SK-N-SH (cell line): Measurements from ENCODE around the gene RILPL1. TPM values are rescaled to one million over a fixed set of nuclear protein-coding genes. Genes with fewer than 3 reads are reported as not detected.

Experiments used
- CTCF ChIA-PET: fragments of 300-600, 350-600 bp; formaldehyde crosslinking; extraction: SDS; loops from one replicate; lab custom pipeline; 2021; lab: Yijun Ruan, JAX
- POLR2A ChIA-PET: fragments of 350-600 bp; sonication (Branson Sonifier 250); formaldehyde crosslinking; extraction: SDS; loops from one replicate; lab custom pipeline; 2020; ENCODE audit warnings: antibody characterized with exemption, inconsistent platforms; lab: Yijun Ruan, JAX
- DNase-seq: peaks from one replicate; pipeline ENCODE4 v3.0.0; 2012
- H2AFZ ChIP-seq: fragments of 200-600 bp; sonication (generic); 2 replicates; pipeline ENCODE4 v1.8.1; 2016; ENCODE audit warnings: antibody characterized with exemption, mild to moderate bottlenecking, low read depth
- H3F3A ChIP-seq: fragments of 200-600 bp; sonication (generic); replicated peaks from 2 replicates; pipeline ENCODE3; 2016; ENCODE audit warnings: antibody characterized with exemption, mild to moderate bottlenecking; ENCODE audit not compliant: insufficient read depth
- H3K27ac ChIP-seq, 2 experiments: fragments of 200-500 bp in 1 of 2; fragments of 200-600 bp in 1 of 2; sonication (Bioruptor generic) in 1 of 2; sonication (generic), shearing (Covaris generic) in 1 of 2; 2 replicates each; pipeline versions ENCODE4 v1.5.1 to v1.6.1; 2014 to 2016; ENCODE audit warnings: low read depth in 2 of 2, inconsistent platforms in 1 of 2, low read length in 1 of 2, mild to moderate bottlenecking in 1 of 2, mixed read lengths in 1 of 2
- H3K27me3 ChIP-seq: fragments of 200-600 bp; sonication (generic), shearing (Covaris generic); 2 replicates; pipeline ENCODE4 v1.6.1; 2016; ENCODE audit warnings: mixed run types; ENCODE audit not compliant: insufficient read depth
- H3K36me3 ChIP-seq, 2 experiments: fragments of 200-500 bp in 1 of 2; fragments of 200-600 bp in 1 of 2; sonication (Bioruptor generic) in 1 of 2; sonication (generic) in 1 of 2; replicated peaks in 1 of 2; 2 replicates each; pipeline versions ENCODE3 to v1.5.1; 2014 to 2016; ENCODE audit warnings: low read length in 1 of 2, mild to moderate bottlenecking in 1 of 2; ENCODE audit not compliant: insufficient read depth in 2 of 2, control insufficient read depth in 1 of 2
- H3K4me1 ChIP-seq, 2 experiments: fragments of 200-500 bp in 1 of 2; fragments of 200-600 bp in 1 of 2; sonication (Bioruptor generic) in 1 of 2; sonication (generic), shearing (Covaris generic) in 1 of 2; 2 replicates each; pipeline versions ENCODE4 v1.5.1 to v1.6.1; 2014 to 2016; ENCODE audit warnings: low read depth in 1 of 2, low read length in 1 of 2, mixed run types in 1 of 2; ENCODE audit not compliant: insufficient read depth in 2 of 2, control insufficient read depth in 1 of 2
- H3K4me2 ChIP-seq: fragments of 200-600 bp; sonication (generic), shearing (Covaris generic); 2 replicates; pipeline ENCODE4 v1.6.1; 2017; ENCODE audit warnings: mixed run types
- H3K4me3 ChIP-seq, 2 experiments: fragments of 200-500 bp in 1 of 2; fragments of 200-600 bp in 1 of 2; sonication (Bioruptor generic) in 1 of 2; sonication (generic), shearing (Covaris generic) in 1 of 2; 2 replicates each; pipeline versions ENCODE4 v1.5.1 to v1.8.1; 2014 to 2016; ENCODE audit warnings: low read depth in 2 of 2, inconsistent platforms in 1 of 2, low read length in 1 of 2, mild to moderate bottlenecking in 1 of 2, mixed read lengths in 1 of 2, moderate library complexity in 1 of 2
- H3K79me2 ChIP-seq: fragments of 200-600 bp; sonication (generic); 2 replicates; pipeline ENCODE4 v1.8.1; 2017; ENCODE audit warnings: mild to moderate bottlenecking; ENCODE audit not compliant: insufficient read depth
- H3K9ac ChIP-seq: fragments of 200-600 bp; sonication (generic); 2 replicates; pipeline ENCODE4 v1.6.1; 2017; ENCODE audit warnings: mixed run types
- H3K9me2 ChIP-seq: fragments of 200-600 bp; sonication (generic); 2 replicates; pipeline ENCODE4 v1.6.1; 2017; ENCODE audit warnings: mixed run types
- H3K9me3 ChIP-seq: fragments of 200-600 bp; sonication (generic); 2 replicates; pipeline ENCODE4 v1.6.1; 2017; ENCODE audit warnings: mixed run types, mild to moderate bottlenecking, moderate library complexity
- H4K20me1 ChIP-seq: fragments of 200-600 bp; sonication (generic); 2 replicates; pipeline ENCODE4 v1.6.1; 2017; ENCODE audit warnings: mild to moderate bottlenecking, mixed run types; ENCODE audit not compliant: insufficient read depth
- CHD2 ChIP-seq: fragments of 150-350 bp; IDR thresholded peaks from 2 replicates; pipeline ENCODE4 v1.6.1; 2018; ENCODE audit warnings: low read length; ENCODE audit not compliant: partially characterized antibody
- EP300 ChIP-seq, 2 experiments: IDR thresholded peaks; 2 replicates each; pipeline versions ENCODE4 v1.4.0 to v1.6.1; 2012; ENCODE audit warnings: borderline replicate concordance in 1 of 2, low read depth in 1 of 2, low read length in 1 of 2
- EZH2phosphoT487 ChIP-seq: fragments of 200-600 bp; sonication (generic); IDR thresholded peaks from 2 replicates; pipeline ENCODE4 v1.6.1; 2017; ENCODE audit warnings: low read depth, mixed run types, mild to moderate bottlenecking, antibody characterized with exemption, moderate library complexity, borderline replicate concordance
- GABPA ChIP-seq: IDR thresholded peaks from 2 replicates; pipeline ENCODE4 v1.4.0; 2012; ENCODE audit warnings: low read depth, mild to moderate bottlenecking
- GATA2 ChIP-seq: sonication (generic); formaldehyde crosslinking; IDR thresholded peaks from 2 replicates; pipeline ENCODE4 v1.5.0; 2020; ENCODE audit warnings: mild to moderate bottlenecking, missing genetic modification reagents
- NFIC ChIP-seq: IDR thresholded peaks from 2 replicates; pipeline ENCODE4 v1.4.0; 2012; ENCODE audit warnings: borderline replicate concordance
- NRF1 ChIP-seq: IDR thresholded peaks from 2 replicates; pipeline ENCODE4 v1.6.1; 2012; ENCODE audit warnings: low read depth, mild to moderate bottlenecking, low read length
- RCOR1 ChIP-seq: fragments of 150-350 bp; IDR thresholded peaks from 2 replicates; pipeline ENCODE4 v1.6.1; 2017; ENCODE audit warnings: antibody characterized with exemption, low read length
- RXRA ChIP-seq: IDR thresholded peaks from 2 replicates; pipeline ENCODE4 v1.4.0; 2012; ENCODE audit warnings: low read depth, mild to moderate bottlenecking, borderline replicate concordance
- SIN3A ChIP-seq: IDR thresholded peaks from 2 replicates; pipeline ENCODE4 v1.6.1; 2012; ENCODE audit warnings: low read depth, mild to moderate bottlenecking, low read length, moderate library complexity, borderline replicate concordance
- SMC3 ChIP-seq: IDR thresholded peaks from 2 replicates; pipeline ENCODE4 v1.6.1; 2012; ENCODE audit warnings: low read depth, low read length, improper control_type of control experiment
- TAF1 ChIP-seq: IDR thresholded peaks from 2 replicates; pipeline ENCODE4 v1.6.1; 2012; ENCODE audit warnings: low read depth, mild to moderate bottlenecking, low read length, moderate library complexity, borderline replicate concordance
- TCF12 ChIP-seq: IDR thresholded peaks from 2 replicates; pipeline ENCODE4 v1.4.0; 2012
- TEAD4 ChIP-seq: IDR thresholded peaks from 2 replicates; pipeline ENCODE4 v1.4.0; 2012; ENCODE audit warnings: mild to moderate bottlenecking, borderline replicate concordance; ENCODE audit not compliant: insufficient read depth
- WGBS: methylation state at CpG from one replicate; pipeline ENCODE4 v1.1.6; 2017; ENCODE audit warnings: low lambda C conversion rate; 5-methylcytosine and 5-hydroxymethylcytosine counted together
- polyA plus RNA-seq, 3 experiments: library from polyadenylated mRNA; depleted of rRNA; stranded (reverse); fragments of >200 nt; gene quantifications; 2 replicates each; pipeline ENCODE4 v1.2.3, GENCODE V29; 2012
- TF ChIP-seq, protein P1 (sequence below): IDR thresholded peaks from 2 replicates; pipeline ENCODE4 v1.6.1; 2012; ENCODE audit warnings: mild to moderate bottlenecking, low read depth, low read length, moderate library complexity
- TF ChIP-seq, protein P2 (sequence below): IDR thresholded peaks from 2 replicates; pipeline ENCODE4 v1.4.0; 2012; ENCODE audit warnings: low read depth, borderline replicate concordance
- TF ChIP-seq, protein P3 (sequence below): fragments of 150-350 bp; IDR thresholded peaks from 2 replicates; pipeline ENCODE4 v1.6.1; 2016; ENCODE audit warnings: mild to moderate bottlenecking, low read depth, low read length
- TF ChIP-seq, protein P4 (sequence below): IDR thresholded peaks from 2 replicates; pipeline ENCODE4; 2012
- TF ChIP-seq, protein P5 (sequence below): fragments of 150-350 bp; IDR thresholded peaks from 2 replicates; pipeline ENCODE4 v1.6.1; 2017; ENCODE audit warnings: antibody characterized with exemption, low read length, low read depth, borderline replicate concordance
- TF ChIP-seq, protein P6 (sequence below): IDR thresholded peaks from 2 replicates; pipeline ENCODE4 v1.4.0; 2012; ENCODE audit warnings: low read depth

The RILPL1 gene
- polyA plus RNA-seq, 1 of the 3 experiments (the other 2 are of a cell fraction): 32.6 TPM

DNA sequence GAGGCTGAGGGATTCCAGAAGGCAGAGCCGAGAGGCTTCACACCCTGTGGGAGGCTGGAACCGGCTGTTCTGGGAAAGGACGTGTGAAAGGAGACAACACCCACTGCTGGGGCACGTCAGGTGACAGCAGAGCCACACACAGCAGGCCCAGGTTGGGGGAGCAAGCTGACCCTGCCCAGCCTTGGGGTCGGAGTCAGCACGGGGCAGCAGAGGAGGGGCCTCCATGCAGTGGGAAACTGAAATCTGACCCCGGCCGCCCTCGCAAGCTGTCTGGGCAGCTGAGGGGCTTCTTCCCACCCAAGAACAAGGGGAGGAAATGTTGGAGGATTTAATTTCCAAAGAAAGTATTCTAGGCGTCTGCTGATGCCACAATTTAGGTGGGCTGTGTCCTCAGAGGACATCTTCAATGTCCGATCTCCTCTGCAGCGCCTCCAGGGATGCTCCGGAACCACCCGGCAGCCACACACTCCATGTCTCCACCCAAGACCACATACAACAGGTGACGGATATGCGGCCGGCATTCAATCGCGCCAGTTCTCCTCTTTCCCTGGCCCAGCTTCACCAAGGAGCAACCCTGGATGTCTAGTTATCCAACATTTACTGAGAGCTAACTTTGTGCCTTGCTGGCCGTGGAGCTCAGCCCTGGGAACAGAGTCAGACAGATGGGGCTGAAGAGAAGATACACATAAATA lies 44.8 kb downstream of the RILPL1 start (continued):
- no peak for TF ChIP-seq RXRA
- no peak for TF ChIP-seq TAF1
- TF ChIP-seq TCF12: no peak
- TF ChIP-seq, protein P1, sequence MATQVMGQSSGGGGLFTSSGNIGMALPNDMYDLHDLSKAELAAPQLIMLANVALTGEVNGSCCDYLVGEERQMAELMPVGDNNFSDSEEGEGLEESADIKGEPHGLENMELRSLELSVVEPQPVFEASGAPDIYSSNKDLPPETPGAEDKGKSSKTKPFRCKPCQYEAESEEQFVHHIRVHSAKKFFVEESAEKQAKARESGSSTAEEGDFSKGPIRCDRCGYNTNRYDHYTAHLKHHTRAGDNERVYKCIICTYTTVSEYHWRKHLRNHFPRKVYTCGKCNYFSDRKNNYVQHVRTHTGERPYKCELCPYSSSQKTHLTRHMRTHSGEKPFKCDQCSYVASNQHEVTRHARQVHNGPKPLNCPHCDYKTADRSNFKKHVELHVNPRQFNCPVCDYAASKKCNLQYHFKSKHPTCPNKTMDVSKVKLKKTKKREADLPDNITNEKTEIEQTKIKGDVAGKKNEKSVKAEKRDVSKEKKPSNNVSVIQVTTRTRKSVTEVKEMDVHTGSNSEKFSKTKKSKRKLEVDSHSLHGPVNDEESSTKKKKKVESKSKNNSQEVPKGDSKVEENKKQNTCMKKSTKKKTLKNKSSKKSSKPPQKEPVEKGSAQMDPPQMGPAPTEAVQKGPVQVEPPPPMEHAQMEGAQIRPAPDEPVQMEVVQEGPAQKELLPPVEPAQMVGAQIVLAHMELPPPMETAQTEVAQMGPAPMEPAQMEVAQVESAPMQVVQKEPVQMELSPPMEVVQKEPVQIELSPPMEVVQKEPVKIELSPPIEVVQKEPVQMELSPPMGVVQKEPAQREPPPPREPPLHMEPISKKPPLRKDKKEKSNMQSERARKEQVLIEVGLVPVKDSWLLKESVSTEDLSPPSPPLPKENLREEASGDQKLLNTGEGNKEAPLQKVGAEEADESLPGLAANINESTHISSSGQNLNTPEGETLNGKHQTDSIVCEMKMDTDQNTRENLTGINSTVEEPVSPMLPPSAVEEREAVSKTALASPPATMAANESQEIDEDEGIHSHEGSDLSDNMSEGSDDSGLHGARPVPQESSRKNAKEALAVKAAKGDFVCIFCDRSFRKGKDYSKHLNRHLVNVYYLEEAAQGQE: no peak
- no peak for TF ChIP-seq GATA2 (CRISPR knock-in tag)
- TF ChIP-seq EP300 (IDR thresholded peaks at IDR 0.05; ENCODE audit: borderline replicate concordance in 1 of 2, low read depth in 1 of 2, low read length in 1 of 2): no peak
- TF ChIP-seq, protein P2, sequence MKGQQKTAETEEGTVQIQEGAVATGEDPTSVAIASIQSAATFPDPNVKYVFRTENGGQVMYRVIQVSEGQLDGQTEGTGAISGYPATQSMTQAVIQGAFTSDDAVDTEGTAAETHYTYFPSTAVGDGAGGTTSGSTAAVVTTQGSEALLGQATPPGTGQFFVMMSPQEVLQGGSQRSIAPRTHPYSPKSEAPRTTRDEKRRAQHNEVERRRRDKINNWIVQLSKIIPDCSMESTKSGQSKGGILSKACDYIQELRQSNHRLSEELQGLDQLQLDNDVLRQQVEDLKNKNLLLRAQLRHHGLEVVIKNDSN: no peak
- TF ChIP-seq SMC3: no peak
- TF ChIP-seq, protein P3, sequence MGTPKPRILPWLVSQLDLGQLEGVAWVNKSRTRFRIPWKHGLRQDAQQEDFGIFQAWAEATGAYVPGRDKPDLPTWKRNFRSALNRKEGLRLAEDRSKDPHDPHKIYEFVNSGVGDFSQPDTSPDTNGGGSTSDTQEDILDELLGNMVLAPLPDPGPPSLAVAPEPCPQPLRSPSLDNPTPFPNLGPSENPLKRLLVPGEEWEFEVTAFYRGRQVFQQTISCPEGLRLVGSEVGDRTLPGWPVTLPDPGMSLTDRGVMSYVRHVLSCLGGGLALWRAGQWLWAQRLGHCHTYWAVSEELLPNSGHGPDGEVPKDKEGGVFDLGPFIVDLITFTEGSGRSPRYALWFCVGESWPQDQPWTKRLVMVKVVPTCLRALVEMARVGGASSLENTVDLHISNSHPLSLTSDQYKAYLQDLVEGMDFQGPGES: no peak

DNA sequence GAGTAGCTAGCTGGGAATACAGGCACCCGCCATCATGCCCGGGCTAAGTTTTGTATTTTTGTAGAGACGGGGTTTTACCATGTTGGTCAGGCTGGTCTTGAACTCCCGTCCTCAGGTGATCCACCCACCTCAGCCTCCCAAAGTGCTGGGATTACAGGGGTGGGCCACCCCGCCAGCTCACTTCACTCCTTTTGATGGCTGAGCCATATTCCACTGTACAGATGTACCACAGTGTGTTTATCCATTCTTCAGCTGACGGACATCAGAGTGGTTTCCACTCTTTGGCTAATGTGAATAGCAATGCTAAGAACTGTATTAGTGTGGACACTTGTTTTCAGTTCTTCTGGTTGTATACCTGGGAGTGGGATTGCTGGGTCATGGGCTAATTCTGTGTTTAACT lies 46.1 kb downstream of the RILPL1 start:
- H3K9me3 ChIP-seq: no peaks in the 10 kb centered on the region

More for the DNA sequence above, 46.1 kb downstream of the RILPL1 start:
- Histone ChIP-seq H2AFZ (no peak overlapping the region), H3K9ac (no peak overlapping the region), H3K27me3 (no peaks in the 10 kb centered on the region), H3K4me2 (no peak overlapping the region), H3K4me1 (no peaks in the 10 kb centered on the region), H3K27ac (no peak overlapping the region), H4K20me1 (no peaks in the 10 kb centered on the region), H3F3A (no peaks in the 10 kb centered on the region), H3K4me3 (no peak overlapping the region), H3K79me2 (no peaks in the 10 kb centered on the region), H3K36me3 (peaks cover 0 to 7% of the 10 kb centered on the region in 2 experiments), H3K9me2 (no peaks in the 10 kb centered on the region)
- DNase-seq: no peak
- ChIA-PET CTCF (no interaction called here), POLR2A (no interaction called here)
- TF ChIP-seq TEAD4: no peak
- TF ChIP-seq, protein P4, sequence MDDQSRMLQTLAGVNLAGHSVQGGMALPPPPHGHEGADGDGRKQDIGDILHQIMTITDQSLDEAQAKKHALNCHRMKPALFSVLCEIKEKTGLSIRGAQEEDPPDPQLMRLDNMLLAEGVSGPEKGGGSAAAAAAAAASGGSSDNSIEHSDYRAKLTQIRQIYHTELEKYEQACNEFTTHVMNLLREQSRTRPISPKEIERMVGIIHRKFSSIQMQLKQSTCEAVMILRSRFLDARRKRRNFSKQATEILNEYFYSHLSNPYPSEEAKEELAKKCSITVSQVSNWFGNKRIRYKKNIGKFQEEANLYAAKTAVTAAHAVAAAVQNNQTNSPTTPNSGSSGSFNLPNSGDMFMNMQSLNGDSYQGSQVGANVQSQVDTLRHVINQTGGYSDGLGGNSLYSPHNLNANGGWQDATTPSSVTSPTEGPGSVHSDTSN: no peak
- TF ChIP-seq, protein P5, sequence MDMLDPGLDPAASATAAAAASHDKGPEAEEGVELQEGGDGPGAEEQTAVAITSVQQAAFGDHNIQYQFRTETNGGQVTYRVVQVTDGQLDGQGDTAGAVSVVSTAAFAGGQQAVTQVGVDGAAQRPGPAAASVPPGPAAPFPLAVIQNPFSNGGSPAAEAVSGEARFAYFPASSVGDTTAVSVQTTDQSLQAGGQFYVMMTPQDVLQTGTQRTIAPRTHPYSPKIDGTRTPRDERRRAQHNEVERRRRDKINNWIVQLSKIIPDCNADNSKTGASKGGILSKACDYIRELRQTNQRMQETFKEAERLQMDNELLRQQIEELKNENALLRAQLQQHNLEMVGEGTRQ: no peak
- TF ChIP-seq CHD2: no peak
- TF ChIP-seq NRF1: no peak
- TF ChIP-seq SIN3A: no peak
- no peak for TF ChIP-seq NFIC
- TF ChIP-seq, protein P6, sequence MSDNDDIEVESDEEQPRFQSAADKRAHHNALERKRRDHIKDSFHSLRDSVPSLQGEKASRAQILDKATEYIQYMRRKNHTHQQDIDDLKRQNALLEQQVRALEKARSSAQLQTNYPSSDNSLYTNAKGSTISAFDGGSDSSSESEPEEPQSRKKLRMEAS: no peak
- TF ChIP-seq GABPA: no peak
- no peak for TF ChIP-seq TAF1
- TF ChIP-seq GATA2 (CRISPR knock-in tag): no peak
- TF ChIP-seq EZH2phosphoT487: no peak
- TF ChIP-seq RCOR1: no peak
- 88% methylated on average over 6 of the region's 6 CpGs for WGBS
